NB4 (cell line): Measurements from ENCODE around the gene FOLR2.

Source experiments
- CTCF ChIP-seq: IDR thresholded peaks from one replicate; pipeline ENCODE4 v1.5.1; 2012; ENCODE audit warnings: low read depth, low read length
- MAX ChIP-seq: IDR thresholded peaks from 2 replicates; pipeline ENCODE4 v1.6.1; 2011; ENCODE audit warnings: low read depth, low read length
- POLR2A ChIP-seq: IDR thresholded peaks from 2 replicates; pipeline ENCODE4 v1.6.1; 2011; ENCODE audit warnings: mild to moderate bottlenecking; ENCODE audit not compliant: insufficient read length; ENCODE audit errors: extremely low read depth

GRCh38 chr11:72254299-72254993 lies 37.9 kb downstream of the FOLR2 start:
- TF ChIP-seq CTCF (no peak), POLR2A (no peak), MAX (no peak)
